Kidney (tissue), 14 donors: ENCODE data around the gene TPPP3. TPM values are rescaled to one million over a fixed set of nuclear protein-coding genes. Genes with fewer than 3 reads are reported as not detected.

ENCODE experiments used
- DNase-seq, 5 donors: peaks; one replicate each; pipeline ENCODE4 v3.0.0-alpha.2; 2013 to 2020
- FAIRE-seq: peaks from 2 replicates; lab custom pipeline; 2012; peaks lifted over from hg19 to GRCh38; lab: Jason Lieb, UNC
- H3K27ac ChIP-seq, 2 donors: one replicate each; pipeline ENCODE4 v1.7.0; 2013; ENCODE audit warnings: low read depth in 2 of 2, low read length in 2 of 2, inconsistent platforms in 1 of 2
- H3K27me3 ChIP-seq: one replicate; pipeline ENCODE4 v1.7.1; 2013; ENCODE audit warnings: low read length, inconsistent platforms; ENCODE audit not compliant: control insufficient read depth, insufficient read depth
- H3K36me3 ChIP-seq, 3 donors: one replicate each; pipeline versions ENCODE4 v1.7.0 to v1.7.1; 2013; ENCODE audit warnings: low read length in 3 of 3, control low read depth in 1 of 3, inconsistent platforms in 1 of 3; ENCODE audit not compliant: insufficient read depth in 3 of 3, control insufficient read depth in 2 of 3
- H3K4me1 ChIP-seq, 3 donors: one replicate each; pipeline versions ENCODE4 v1.7.0 to v1.7.1; 2013; ENCODE audit warnings: low read length in 3 of 3, inconsistent platforms in 1 of 3, low read depth in 1 of 3; ENCODE audit not compliant: control insufficient read depth in 2 of 3, insufficient read depth in 2 of 3
- H3K4me3 ChIP-seq, 3 donors: one replicate each; pipeline versions ENCODE4 v1.7.0 to v1.8.1; 2013; ENCODE audit warnings: low read length in 3 of 3, control low read depth in 1 of 3, inconsistent platforms in 1 of 3
- H3K9ac ChIP-seq, 3 donors: one replicate each; pipeline versions ENCODE4 v1.7.0 to v1.7.1; 2013; ENCODE audit warnings: low read length in 3 of 3, control low read depth in 1 of 3, inconsistent platforms in 1 of 3
- H3K9me3 ChIP-seq, 3 donors: one replicate each; pipeline versions ENCODE4 v1.7.0 to v1.7.1; 2013; ENCODE audit warnings: low read length in 3 of 3, control low read depth in 1 of 3, inconsistent platforms in 1 of 3; ENCODE audit not compliant: control insufficient read depth in 2 of 3, insufficient read depth in 1 of 3
- CTCF ChIP-seq: IDR thresholded peaks from 3 replicates; pipeline ENCODE4 v1.5.1; 2012; ENCODE audit warnings: mild to moderate bottlenecking, moderate library complexity, borderline replicate concordance; ENCODE audit not compliant: insufficient read depth; ENCODE audit errors: extremely low read depth
- intact Hi-C: fragments of 100-400 bp; cut with DNase I; formaldehyde crosslinking; loops from one replicate; pipeline ENCODE4 v1.11.1; 2022
- polyA plus RNA-seq: library from polyadenylated mRNA; stranded (reverse); fragments of 350-450 nt; fragmentation: Illumina TruSeq; extraction: RNeasy Lipid Tissue Mini Kit (QIAGEN cat#74804); gene quantifications from one replicate; pipeline ENCODE4 v1.2.3, GENCODE V29; 2014; ENCODE audit warnings: low read depth, low replicate concordance; ENCODE audit not compliant: insufficient read depth
- total RNA-seq: library from RNA; stranded (reverse); fragmentation: NEBNext Ultra II Directional; extraction: Animal tissue kit (Norgen Biotek cat#: 25700); gene quantifications from one replicate; pipeline ENCODE4 v1.2.1, GENCODE V29; 2021
- donor health status: control.
- donor health status: control.
- donor health status: control.
- donor health status: control.
- donor health status: control.
- donor health status: DM: yes; HTN: yes; CAD: no.
- donor health status: Normal renal cell carcinoma (clear cell type).

TPPP3 gene
- total and polyA plus RNA-seq, 2 donors from 2014 or later = 8.2 to 108 TPM

GRCh38 chr16:67341250-67341649 lies 52.0 kb downstream of the TPPP3 start:
- Histone ChIP-seq H3K9me3 (no peaks in the 10 kb centered on the region), H3K4me3 (no peak overlapping the region), H3K27ac (no peak overlapping the region), H3K36me3 (no peaks in the 10 kb centered on the region), H3K27me3 (no peaks in the 10 kb centered on the region), H3K4me1 (no peaks in the 10 kb centered on the region), H3K9ac (no peak overlapping the region)
- FAIRE-seq (no peak), DNase-seq (no peak)
- no peak for TF ChIP-seq CTCF
- intact Hi-C loops = no loop called here

Other genes with a start within 250 kb of the TPPP3 start
- gene B3GNT9, start 242.5 kb downstream of the TPPP3 start, total RNA-seq = 16.7 TPM
- gene B3GNT9, start 242.5 kb downstream of the TPPP3 start, polyA plus RNA-seq = 12.1 TPM
- 27.1 TPM for gene TRADD, start 233.6 kb downstream of the TPPP3 start, total RNA-seq
- 30.2 TPM for gene TRADD, start 233.6 kb downstream of the TPPP3 start, polyA plus RNA-seq
- gene FBXL8, start 233.5 kb downstream of the TPPP3 start, total RNA-seq = 19.8 TPM
- gene FBXL8, start 233.5 kb downstream of the TPPP3 start, polyA plus RNA-seq = 9.5 TPM
- gene HSF4, start 228.8 kb downstream of the TPPP3 start, total RNA-seq = 37.9 TPM
- gene HSF4, start 228.8 kb downstream of the TPPP3 start, polyA plus RNA-seq = 26.7 TPM
- 36.4 TPM for gene NOL3, start 223.0 kb downstream of the TPPP3 start, total RNA-seq
- 35.3 TPM for gene NOL3, start 223.0 kb downstream of the TPPP3 start, polyA plus RNA-seq
- 38.8 TPM for gene MATCAP1, start 209.5 kb downstream of the TPPP3 start, total RNA-seq
- gene MATCAP1, start 209.5 kb downstream of the TPPP3 start, polyA plus RNA-seq = 15.5 TPM
- 7.2 TPM for gene EXOC3L1, start 203.4 kb downstream of the TPPP3 start, total RNA-seq
- gene EXOC3L1, start 203.4 kb downstream of the TPPP3 start, polyA plus RNA-seq = 9.9 TPM
- gene E2F4, start 201.3 kb downstream of the TPPP3 start, total RNA-seq = 54.4 TPM
- gene E2F4, start 201.3 kb downstream of the TPPP3 start, polyA plus RNA-seq = 39.1 TPM
- gene ELMO3, start 194.4 kb downstream of the TPPP3 start, total RNA-seq = 24.2 TPM
- 33.1 TPM for gene ELMO3, start 194.4 kb downstream of the TPPP3 start, polyA plus RNA-seq
- 47.1 TPM for gene TMEM208, start 166.4 kb downstream of the TPPP3 start, total RNA-seq
- 145 TPM for gene TMEM208, start 166.4 kb downstream of the TPPP3 start, polyA plus RNA-seq
- gene FHOD1, start 146.0 kb downstream of the TPPP3 start, total RNA-seq = 30.4 TPM
- gene FHOD1, start 146.0 kb downstream of the TPPP3 start, polyA plus RNA-seq = 21.0 TPM
- 1.1 TPM for gene SLC9A5, start 144.5 kb downstream of the TPPP3 start, total RNA-seq
- 0.92 TPM for gene SLC9A5, start 144.5 kb downstream of the TPPP3 start, polyA plus RNA-seq
- gene PLEKHG4, start 114.0 kb downstream of the TPPP3 start, total RNA-seq = 10.1 TPM
- gene PLEKHG4, start 114.0 kb downstream of the TPPP3 start, polyA plus RNA-seq = 2.6 TPM
- 0.31 TPM for gene KCTD19, start 66.8 kb downstream of the TPPP3 start, total RNA-seq
- gene KCTD19, start 66.8 kb downstream of the TPPP3 start, polyA plus RNA-seq = not detected
- gene LRRC36, start 66.7 kb downstream of the TPPP3 start, total RNA-seq = 2.6 TPM
- gene LRRC36, start 66.7 kb downstream of the TPPP3 start, polyA plus RNA-seq = 3.1 TPM
- gene ZDHHC1, start 23.0 kb upstream of the TPPP3 start, total RNA-seq = 23.6 TPM
- 14.6 TPM for gene ZDHHC1, start 23.0 kb upstream of the TPPP3 start, polyA plus RNA-seq
- gene HSD11B2, start 37.6 kb upstream of the TPPP3 start, total RNA-seq = 139 TPM
- 1,022 TPM for gene HSD11B2, start 37.6 kb upstream of the TPPP3 start, polyA plus RNA-seq
- gene ATP6V0D1, start 87.7 kb upstream of the TPPP3 start, total RNA-seq = 100 TPM
- 208 TPM for gene ATP6V0D1, start 87.7 kb upstream of the TPPP3 start, polyA plus RNA-seq
- gene AGRP, start 90.0 kb upstream of the TPPP3 start, total RNA-seq = not detected
- 2.7 TPM for gene AGRP, start 90.0 kb upstream of the TPPP3 start, polyA plus RNA-seq
- 116 TPM for gene RIPOR1, start 135.3 kb upstream of the TPPP3 start, total RNA-seq
- gene RIPOR1, start 135.3 kb upstream of the TPPP3 start, polyA plus RNA-seq = 60.9 TPM
- 42.6 TPM for gene CTCF, start 169.0 kb upstream of the TPPP3 start, total RNA-seq
- 20.4 TPM for gene CTCF, start 169.0 kb upstream of the TPPP3 start, polyA plus RNA-seq